Pons (tissue), 1 donor: Measurements from ENCODE around the gene DYNC1LI2.
"Not testable (repeated sequence)": the region's sequence is repeated elsewhere in the genome, so short reads cannot be mapped to it uniquely, and the experiment has no call there.

Experiments
- DNase-seq: peaks from one replicate; pipeline ENCODE4 v3.0.0-alpha.2; 2016; ENCODE audit warnings: low spot score

DYNC1LI2 gene

DNA sequence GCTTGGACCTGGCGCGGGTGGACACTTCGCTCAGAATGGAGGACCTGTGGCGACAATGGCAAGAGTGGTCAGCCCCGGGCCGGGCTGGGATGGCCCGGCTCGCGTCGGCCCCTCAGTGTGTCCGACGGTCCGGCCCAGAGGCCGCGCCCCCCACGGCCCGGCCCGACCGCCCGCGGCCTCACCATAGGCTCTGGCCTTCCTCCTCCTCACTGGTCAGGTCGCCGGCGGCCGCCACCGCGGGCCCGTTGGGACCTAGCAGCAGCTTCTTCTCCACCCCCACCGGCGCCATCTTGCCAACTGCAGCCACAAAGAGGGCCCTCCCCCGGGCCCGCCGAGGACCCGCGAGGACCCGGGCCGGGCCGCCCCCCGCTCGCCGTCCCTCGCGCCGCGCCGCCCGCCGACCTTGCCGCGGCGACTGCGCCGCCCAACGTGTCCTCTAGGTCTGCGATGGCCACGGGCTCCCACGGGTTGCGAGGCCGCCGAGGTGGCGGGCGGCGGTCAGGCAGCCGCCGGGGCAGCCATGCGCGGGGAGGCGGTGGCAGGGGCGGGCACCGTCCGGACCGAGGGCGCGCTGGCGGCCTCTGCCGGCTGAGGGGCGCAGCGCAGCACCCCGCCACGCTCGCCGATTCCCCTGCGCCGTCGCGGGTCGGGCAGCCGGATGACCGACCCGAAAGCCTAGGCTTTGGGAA, at the start of gene DYNC1LI2:
Gene DYNC1LI2, minus strand, starts transcription at position 307 of the 689 bp plus-strand sequence. Its CDS starts 18 bp downstream, at position 289.
- DNase-seq, result peak; percentile 63

DNA sequence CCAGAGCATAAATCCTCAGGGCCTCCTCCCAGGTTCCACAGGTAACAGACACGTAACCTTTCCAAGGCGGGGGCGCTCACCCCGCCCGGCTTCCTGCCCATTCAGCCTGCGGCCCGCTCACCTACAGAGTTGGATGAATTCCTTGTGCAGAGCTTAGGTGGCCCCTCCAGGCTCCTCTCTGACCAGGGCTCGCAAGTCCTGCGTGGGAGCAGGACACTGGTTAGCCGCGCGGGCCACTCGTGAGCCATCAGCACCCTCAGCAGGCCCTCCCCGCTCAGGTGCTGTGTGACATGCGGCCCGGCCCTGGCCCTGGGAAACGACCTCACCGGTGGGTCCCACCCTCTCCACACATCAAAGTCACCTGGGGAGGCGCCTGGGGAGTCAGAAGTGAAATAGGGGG, 49.4 kb upstream of the DYNC1LI2 start:
- no peak for DNase-seq

GRCh38 chr16:66798161-66798560, 46.8 kb upstream of the DYNC1LI2 start:
- DNase-seq, result no peak

GRCh38 chr16:66793984-66794383, 42.6 kb upstream of the DYNC1LI2 start:
- DNase-seq, result not testable (repeated sequence)

DNA sequence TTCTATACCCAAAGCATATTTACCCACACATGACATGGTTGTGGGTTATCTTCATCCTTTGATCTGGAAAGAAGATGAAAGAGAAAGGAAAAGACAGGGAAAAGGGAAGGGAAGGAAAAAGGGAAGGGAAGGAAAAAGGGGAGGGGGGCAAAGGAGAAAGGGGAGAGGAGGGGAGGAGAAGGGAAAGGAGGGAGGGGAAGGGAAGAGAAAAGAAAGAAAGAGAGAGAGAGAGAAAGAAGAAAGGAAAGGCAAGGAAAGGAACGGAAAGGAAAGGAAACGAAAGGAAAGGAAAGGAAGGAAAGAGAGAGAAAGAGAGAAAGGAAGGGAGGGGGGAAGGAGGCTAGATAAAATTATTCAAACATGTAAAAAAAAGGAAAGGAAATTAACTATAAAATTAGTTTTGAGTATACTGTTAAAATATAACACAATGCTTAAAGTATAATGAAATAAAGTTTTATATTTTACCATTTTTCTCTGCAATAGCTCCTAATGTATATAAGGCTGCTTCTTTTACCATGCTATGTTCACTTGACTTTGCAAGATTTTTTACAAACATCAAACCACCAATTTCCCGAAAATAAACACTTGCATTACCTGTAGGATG, 38.8 kb upstream of the DYNC1LI2 start:
- DNase-seq, result no peak

DNA sequence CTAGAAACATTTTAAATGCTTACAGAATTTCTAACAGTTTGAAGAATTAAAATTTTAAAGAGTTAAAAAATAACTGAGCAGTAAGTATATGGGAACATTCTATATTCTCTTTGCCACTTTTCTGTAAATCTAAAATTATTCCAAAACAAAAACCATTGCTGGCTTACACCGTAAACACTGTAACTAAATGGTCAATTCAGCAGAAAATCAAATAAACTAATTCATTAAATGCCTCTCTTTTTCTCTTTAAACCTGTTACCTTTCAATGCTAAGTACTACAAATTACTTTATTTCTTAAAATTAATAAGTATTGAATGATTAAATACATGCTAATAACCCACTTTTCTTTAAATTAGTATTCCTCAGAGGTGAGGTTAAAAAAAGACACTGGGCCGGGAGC, 36.0 kb upstream of the DYNC1LI2 start:
- DNase-seq, result no peak

GRCh38 chr16:66786551-66786950, 35.1 kb upstream of the DYNC1LI2 start:
- DNase-seq, result no peak

- no peak for DNase-seq
These were observed 25.0 kb upstream of the DYNC1LI2 start for GRCh38 chr16:66776457-66776856.

GRCh38 chr16:66774981-66775380, 23.6 kb upstream of the DYNC1LI2 start:
- no peak for DNase-seq

DNA sequence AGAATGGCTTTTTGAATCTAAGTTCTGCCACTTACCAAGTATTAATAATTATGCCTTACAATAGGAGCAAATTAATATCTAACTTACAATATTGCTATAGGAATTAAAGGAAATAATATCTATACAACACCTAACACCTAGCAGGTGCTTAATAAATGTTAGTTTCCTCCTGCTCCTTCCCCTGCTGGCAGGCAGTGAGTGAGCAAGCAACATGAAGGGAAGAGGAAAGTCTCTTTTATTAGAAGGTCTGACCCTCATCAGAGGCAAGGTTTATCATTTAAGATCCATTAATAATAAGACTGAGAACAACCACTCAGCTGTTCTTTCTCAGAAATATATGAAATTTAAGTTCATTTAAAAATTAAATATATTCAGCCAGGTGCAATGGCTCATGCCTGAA, 6.7 kb upstream of the DYNC1LI2 start:
- no peak for DNase-seq

- DNase-seq, result no peak
These were observed 3.4 kb upstream of the DYNC1LI2 start for GRCh38 chr16:66754819-66755218.

- no peak for DNase-seq
These were observed 2.8 kb upstream of the DYNC1LI2 start for GRCh38 chr16:66754211-66754610.

- DNase-seq, result no peak
These were observed 1.5 kb upstream of the DYNC1LI2 start for GRCh38 chr16:66752958-66753357.

GRCh38 chr16:66752379-66752778, 970 bp upstream of the DYNC1LI2 start:
- DNase-seq, result no peak

GRCh38 chr16:66751992-66752322, 548 bp upstream of the DYNC1LI2 start:
- no peak for DNase-seq

- no peak for DNase-seq
These were observed 431 bp downstream of the DYNC1LI2 start for GRCh38 chr16:66751053-66751302.

- DNase-seq, result no peak
These were observed 943 bp downstream of the DYNC1LI2 start for GRCh38 chr16:66750279-66751052.

GRCh38 chr16:66746682-66747081, 4.7 kb downstream of the DYNC1LI2 start:
- DNase-seq, result peak; percentile 56

DNA sequence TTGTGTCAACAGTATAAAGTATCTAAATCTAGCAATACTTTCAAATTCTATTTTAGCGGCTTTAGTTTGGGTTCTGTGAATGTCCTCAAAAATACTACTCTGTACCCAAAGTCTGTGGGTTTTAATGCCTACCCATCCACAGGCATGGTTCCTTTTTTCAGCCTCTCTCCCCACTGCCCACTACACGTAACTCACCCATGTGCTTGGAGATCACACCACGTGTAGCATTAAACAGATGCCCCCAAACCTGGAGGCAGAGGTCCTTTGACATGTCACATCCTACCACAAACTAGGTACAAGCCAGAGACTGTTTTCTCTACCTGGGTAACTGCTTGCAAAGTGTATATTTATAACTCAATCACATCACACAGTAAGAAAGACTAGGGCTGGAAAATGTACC, 5.4 kb downstream of the DYNC1LI2 start:
- no peak for DNase-seq

- peak; percentile 66 for DNase-seq
These were observed 9.2 kb downstream of the DYNC1LI2 start for GRCh38 chr16:66741950-66742808.

- peak; percentile 99 for DNase-seq
These were observed 10.1 kb downstream of the DYNC1LI2 start for GRCh38 chr16:66741169-66741900.

DNA sequence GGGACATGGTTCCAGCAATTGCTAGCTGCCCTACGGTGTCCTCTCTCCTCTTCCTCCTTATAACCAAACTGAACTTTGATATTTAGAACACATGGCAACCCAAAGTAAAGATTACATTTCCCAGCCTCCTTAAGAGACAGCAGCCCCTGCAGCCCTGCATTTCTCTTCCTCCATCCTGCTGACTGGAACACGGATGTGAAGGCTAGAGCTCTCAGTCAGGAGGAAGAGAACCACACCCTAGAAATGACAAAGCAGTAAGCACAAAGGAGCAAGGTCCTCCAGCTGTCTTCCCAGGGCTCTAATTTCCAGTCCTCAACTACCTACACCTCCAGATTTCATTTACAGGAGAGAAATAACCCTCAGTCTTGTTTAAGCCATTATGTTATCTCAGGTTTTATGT, 10.9 kb downstream of the DYNC1LI2 start:
- no peak for DNase-seq
